Smooth muscle cell (in vitro differentiated cells): Measurements from ENCODE around the gene IL32. TPM values are rescaled to one million over a fixed set of nuclear protein-coding genes. Genes with fewer than 3 reads are reported as not detected.
A peak's percentile ranks its signal among the peaks of the same experiment; 100 is the strongest.

ENCODE experiments used
- DNase-seq: peaks from one replicate; lab custom pipeline; 2025; ENCODE audit not compliant: unreplicated experiment; lab: John Stamatoyannopoulos, UW
- H2AFZ ChIP-seq: fragments of 200-600 bp; sonication (generic); 2 replicates; pipeline ENCODE4 v1.6.0; 2016; ENCODE audit warnings: antibody characterized with exemption, low read depth, mild to moderate bottlenecking
- H3F3A ChIP-seq: fragments of 200-600 bp; sonication (generic); 2 replicates; pipeline ENCODE4 v1.6.0; 2017; ENCODE audit warnings: antibody characterized with exemption, low read depth
- H3K27ac ChIP-seq: fragments of 200-600 bp; sonication (generic); 2 replicates; pipeline ENCODE4 v1.5.1; 2016; ENCODE audit warnings: low read depth, mild to moderate bottlenecking
- H3K27me3 ChIP-seq: fragments of 200-600 bp; sonication (generic); 2 replicates; pipeline ENCODE4 v1.6.1; 2016; ENCODE audit warnings: low read depth, mild to moderate bottlenecking
- H3K36me3 ChIP-seq: fragments of 200-600 bp; sonication (generic); 2 replicates; pipeline ENCODE4 v1.5.1; 2016; ENCODE audit warnings: low read depth
- H3K4me1 ChIP-seq: fragments of 200-600 bp; sonication (generic); 2 replicates; pipeline ENCODE4 v1.5.1; 2016; ENCODE audit warnings: low read depth
- H3K4me2 ChIP-seq: fragments of 200-600 bp; sonication (generic); 2 replicates; pipeline ENCODE4 v1.6.0; 2016; ENCODE audit warnings: mild to moderate bottlenecking
- H3K4me3 ChIP-seq: fragments of 200-600 bp; sonication (generic); 2 replicates; pipeline ENCODE4 v1.5.1; 2016; ENCODE audit warnings: mild to moderate bottlenecking
- H3K79me2 ChIP-seq: fragments of 200-600 bp; sonication (generic); 2 replicates; pipeline ENCODE4 v1.6.0; 2016; ENCODE audit warnings: low read depth, mild to moderate bottlenecking
- H3K9ac ChIP-seq: fragments of 200-600 bp; sonication (generic); 2 replicates; pipeline ENCODE4 v1.6.0; 2016; ENCODE audit warnings: low read depth
- H3K9me3 ChIP-seq: fragments of 200-600 bp; sonication (generic); replicated peaks from 2 replicates; pipeline ENCODE4 v1.5.1; 2016; ENCODE audit warnings: low read depth
- H4K20me1 ChIP-seq: fragments of 200-600 bp; sonication (generic); 2 replicates; pipeline ENCODE4 v1.6.0; 2016; ENCODE audit warnings: low read depth
- CTCF ChIP-seq: fragments of 200-600 bp; sonication (generic); IDR thresholded peaks from 2 replicates; pipeline ENCODE4 v1.5.1; 2017; ENCODE audit warnings: borderline replicate concordance, mild to moderate bottlenecking, antibody characterized with exemption; ENCODE audit not compliant: insufficient read depth, poor library complexity, severe bottlenecking
- WGBS: methylation state at CpG from one replicate; pipeline ENCODE4 v1.1.7; 2016; ENCODE audit warnings: low lambda C conversion rate; 5-methylcytosine and 5-hydroxymethylcytosine counted together
- polyA plus RNA-seq: library from polyadenylated mRNA; unstranded; fragments of >200 nt; fragmentation: Nextera tagmentation; extraction: Ambion mirVana; gene quantifications from 2 replicates; pipeline ENCODE4 v1.2.1, GENCODE V29; 2016
- total RNA-seq: library from RNA; depleted of rRNA; stranded (reverse); fragments of >200 nt; gene quantifications from 2 replicates; pipeline ENCODE4 v1.2.3, GENCODE V29; 2014

Gene IL32
- total and polyA plus RNA-seq, 2 experiments from 2014 or later, result 26.3 to 27.7 TPM

GRCh38 chr16:3059723-3060242 is 5.7 kb upstream of the IL32 start:
- H3K9me3 ChIP-seq, result no peaks in the 10 kb centered on the region
- no peaks in the 10 kb centered on the region for H3K27me3 ChIP-seq
- H3F3A ChIP-seq, result peaks cover 12% of the 10 kb centered on the region
- WGBS, result 60% methylated on average over 9 of the region's 9 CpGs
- DNase-seq, result no peak
- TF ChIP-seq CTCF, result no peak
- H3K36me3 ChIP-seq, result no peaks in the 10 kb centered on the region
- H3K4me1 ChIP-seq, result peaks cover 7% of the 10 kb centered on the region
- peaks cover 9% of the 10 kb centered on the region for H4K20me1 ChIP-seq
- H3K27ac ChIP-seq, result peak overlapping the region; percentile 70
- H3K79me2 ChIP-seq, result no peaks in the 10 kb centered on the region
- peak overlapping the region; percentile 99 for H3K4me3 ChIP-seq
- H2AFZ ChIP-seq, result no peak overlapping the region
- peak overlapping the region; percentile 99 for H3K4me2 ChIP-seq
- peak overlapping the region; percentile 44 for H3K9ac ChIP-seq

GRCh38 chr16:3060339-3061127 is 4.9 kb upstream of the IL32 start:
- DNase-seq, result no peak
- no peaks in the 10 kb centered on the region for H3K9me3 ChIP-seq
- no peak overlapping the region for H2AFZ ChIP-seq
- peaks cover 7% of the 10 kb centered on the region for H3K4me1 ChIP-seq
- no peaks in the 10 kb centered on the region for H3K36me3 ChIP-seq
- H3K79me2 ChIP-seq, result no peaks in the 10 kb centered on the region
- no peak overlapping the region for H3K4me2 ChIP-seq
- no peaks in the 10 kb centered on the region for H3K27me3 ChIP-seq
- peaks cover 12% of the 10 kb centered on the region for H3F3A ChIP-seq
- WGBS, result 58% methylated on average over 14 of the region's 14 CpGs
- H3K27ac ChIP-seq, result peak overlapping the region; percentile 70
- no peak overlapping the region for H3K4me3 ChIP-seq
- H4K20me1 ChIP-seq, result peaks cover 9% of the 10 kb centered on the region
- H3K9ac ChIP-seq, result no peak overlapping the region
- TF ChIP-seq CTCF, result no peak

- H3K27me3 ChIP-seq, result no peaks in the 10 kb centered on the region
- peaks cover 8% of the 10 kb centered on the region for H4K20me1 ChIP-seq
- TF ChIP-seq CTCF, result no peak
- no peak overlapping the region for H3K4me3 ChIP-seq
- no peak overlapping the region for H3K27ac ChIP-seq
- no peak overlapping the region for H3K9ac ChIP-seq
- no peak overlapping the region for H3K4me2 ChIP-seq
- 95% methylated on average over 6 of the region's 6 CpGs for WGBS
- no peaks in the 10 kb centered on the region for H3K9me3 ChIP-seq
- no peak overlapping the region for H2AFZ ChIP-seq
- H3K79me2 ChIP-seq, result no peaks in the 10 kb centered on the region
- DNase-seq, result no peak
- no peaks in the 10 kb centered on the region for H3K36me3 ChIP-seq
- peaks cover 12% of the 10 kb centered on the region for H3F3A ChIP-seq
- peaks cover 7% of the 10 kb centered on the region for H3K4me1 ChIP-seq
Observed at GRCh38 chr16:3062553-3062952, 2.9 kb upstream of the IL32 start.
